ENCODE measurements around the gene ARID1B.

- TF ChIP-seq CTCF (IDR thresholded peaks at IDR 0.05; ENCODE audit: insufficient read depth, low read depth, low read length) (no peak), EZH2 (IDR thresholded peaks at IDR 0.05; ENCODE audit: insufficient read depth, low read length) (no peak)
These were observed 175.9 kb downstream of the ARID1B start for GRCh38 chr6:156953127-156953478.

Data from astrocyte (in vitro differentiated cells and primary cell).